HEK293 (cell line): ENCODE measurements around the gene AMACR.

Experiments used
- CTCF ChIA-PET: fragments of 350-600 bp; formaldehyde crosslinking; extraction: SDS; loops from one replicate; lab custom pipeline; 2021; ENCODE audit warnings: antibody characterized with exemption; lab: Yijun Ruan, JAX
- POLR2A ChIA-PET: fragments of 300-600 bp; formaldehyde crosslinking; extraction: SDS; loops from one replicate; lab custom pipeline; 2020; ENCODE audit warnings: antibody characterized with exemption, inconsistent platforms; lab: Yijun Ruan, JAX
- H3K27ac ChIP-seq: fragments of 200-500 bp; sonication (Bioruptor generic); 2 replicates; pipeline ENCODE4 v1.5.1; 2014; ENCODE audit warnings: low read depth, low read length, control low read depth, inconsistent platforms; ENCODE audit errors: extremely low read depth
- H3K36me3 ChIP-seq, 2 experiments: fragments of 200-500 bp in 1 of 2; sonication (Bioruptor generic) in 1 of 2; 1 replicate in 1 of 2; 2 replicates in 1 of 2; pipeline ENCODE4 v1.5.1; 2014 to 2017; ENCODE audit warnings: inconsistent platforms in 2 of 2, low read length in 2 of 2; ENCODE audit not compliant: control insufficient read depth in 2 of 2, insufficient read depth in 1 of 2
- H3K4me1 ChIP-seq: fragments of 200-500 bp; sonication (Bioruptor generic); 2 replicates; pipeline ENCODE4 v1.5.1; 2014; ENCODE audit warnings: mild to moderate bottlenecking, low read length, inconsistent platforms; ENCODE audit not compliant: control insufficient read depth, insufficient read depth
- H3K4me3 ChIP-seq: 2 replicates; pipeline ENCODE4 v1.5.1; 2011; ENCODE audit warnings: low read depth, mild to moderate bottlenecking, control low read depth, low read length, moderate library complexity
- H3K9me3 ChIP-seq: fragments of 200-500 bp; sonication (Bioruptor generic); 2 replicates; pipeline ENCODE4 v1.5.1; 2014; ENCODE audit warnings: low read depth, low read length, inconsistent platforms; ENCODE audit not compliant: control insufficient read depth, insufficient read depth
- GFI1B ChIP-seq: fragments of 450-650 bp; formaldehyde crosslinking; IDR thresholded peaks from 2 replicates; pipeline ENCODE4 v1.5.1; 2016; ENCODE audit warnings: missing biosample characterization, missing genetic modification characterization
- GLI4 ChIP-seq: fragments of 450-650 bp; formaldehyde crosslinking; IDR thresholded peaks from 2 replicates; pipeline ENCODE4 v1.5.1; 2016; ENCODE audit warnings: missing biosample characterization, missing genetic modification characterization
- HOXC10 ChIP-seq: sonication (generic); formaldehyde crosslinking; IDR thresholded peaks from 2 replicates; pipeline ENCODE4 v1.8.1; 2023; ENCODE audit warnings: mild to moderate bottlenecking, missing genetic modification reagents
- MZF1 ChIP-seq: fragments of 450-650 bp; formaldehyde crosslinking; IDR thresholded peaks from 2 replicates; pipeline ENCODE4 v1.5.1; 2017; ENCODE audit warnings: missing biosample characterization, missing genetic modification characterization, borderline replicate concordance
- PRDM1 ChIP-seq: fragments of 450-650 bp; formaldehyde crosslinking; IDR thresholded peaks from 2 replicates; pipeline ENCODE4; 2016; ENCODE audit warnings: missing biosample characterization, missing genetic modification characterization
- SALL2 ChIP-seq: fragments of 450-650 bp; formaldehyde crosslinking; IDR thresholded peaks from 2 replicates; pipeline ENCODE4 v1.5.0; 2017; ENCODE audit warnings: missing biosample characterization, mild to moderate bottlenecking, missing genetic modification characterization, borderline replicate concordance
- ZBTB20 ChIP-seq: fragments of 450-650 bp; formaldehyde crosslinking; IDR thresholded peaks from 2 replicates; pipeline ENCODE4 v1.5.1; 2016; ENCODE audit warnings: missing biosample characterization, missing genetic modification characterization
- ZBTB48 ChIP-seq: fragments of 450-650 bp; formaldehyde crosslinking; IDR thresholded peaks from 2 replicates; pipeline ENCODE4 v1.5.1; 2016; ENCODE audit warnings: missing biosample characterization, missing genetic modification characterization
- ZNF169 ChIP-seq: fragments of 450-650 bp; formaldehyde crosslinking; IDR thresholded peaks from 2 replicates; pipeline ENCODE4 v1.5.1; 2016; ENCODE audit warnings: missing biosample characterization, missing genetic modification characterization
- ZNF23 ChIP-seq: fragments of 450-650 bp; formaldehyde crosslinking; IDR thresholded peaks from 2 replicates; pipeline ENCODE4 v1.5.1; 2016; ENCODE audit warnings: missing biosample characterization, missing genetic modification characterization, borderline replicate concordance
- ZNF433 ChIP-seq: fragments of 450-650 bp; formaldehyde crosslinking; IDR thresholded peaks from 2 replicates; pipeline ENCODE4 v1.5.1; 2016; ENCODE audit warnings: missing biosample characterization, missing genetic modification characterization, low read depth
- ZNF510 ChIP-seq: fragments of 450-650 bp; formaldehyde crosslinking; IDR thresholded peaks from 2 replicates; pipeline ENCODE4 v1.5.1; 2018; ENCODE audit warnings: mild to moderate bottlenecking, missing genetic modification characterization, missing biosample characterization; ENCODE audit not compliant: insufficient replicate concordance
- ZNF629 ChIP-seq: fragments of 450-650 bp; formaldehyde crosslinking; IDR thresholded peaks from 2 replicates; pipeline ENCODE4 v1.5.1; 2017; ENCODE audit warnings: missing biosample characterization, missing genetic modification characterization
- ZNF658 ChIP-seq: fragments of 450-650 bp; formaldehyde crosslinking; IDR thresholded peaks from 2 replicates; pipeline ENCODE4; 2016; ENCODE audit warnings: missing biosample characterization, missing genetic modification characterization
- ZNF660 ChIP-seq: fragments of 450-650 bp; IDR thresholded peaks from 2 replicates; pipeline ENCODE4 v1.5.1; 2018; ENCODE audit warnings: missing biosample characterization, mild to moderate bottlenecking, missing genetic modification characterization
- ZNF843 ChIP-seq: fragments of 450-650 bp; formaldehyde crosslinking; IDR thresholded peaks from 2 replicates; pipeline ENCODE4 v1.5.1; 2016; ENCODE audit warnings: missing biosample characterization, missing genetic modification characterization
- ZSCAN23 ChIP-seq: fragments of 450-650 bp; formaldehyde crosslinking; IDR thresholded peaks from 2 replicates; pipeline ENCODE4 v1.5.1; 2016; ENCODE audit warnings: missing biosample characterization, missing genetic modification characterization
- TF ChIP-seq, protein P1 (sequence below): fragments of 450-650 bp; formaldehyde crosslinking; IDR thresholded peaks from 2 replicates; pipeline ENCODE4 v1.5.1; 2017; ENCODE audit warnings: missing biosample characterization, missing genetic modification characterization
- TF ChIP-seq, protein P2 (sequence below): fragments of 450-650 bp; formaldehyde crosslinking; IDR thresholded peaks from 2 replicates; pipeline ENCODE4 v1.5.1; 2016; ENCODE audit warnings: missing biosample characterization, missing genetic modification characterization
- TF ChIP-seq, protein P3 (sequence below): fragments of 450-650 bp; formaldehyde crosslinking; IDR thresholded peaks from 2 replicates; pipeline ENCODE4 v1.5.1; 2016; ENCODE audit warnings: missing biosample characterization, missing genetic modification characterization
- TF ChIP-seq, protein P4 (sequence below): fragments of 450-650 bp; formaldehyde crosslinking; IDR thresholded peaks from 2 replicates; pipeline ENCODE4 v1.5.1; 2016; ENCODE audit warnings: missing biosample characterization, missing genetic modification characterization

AMACR gene

DNA sequence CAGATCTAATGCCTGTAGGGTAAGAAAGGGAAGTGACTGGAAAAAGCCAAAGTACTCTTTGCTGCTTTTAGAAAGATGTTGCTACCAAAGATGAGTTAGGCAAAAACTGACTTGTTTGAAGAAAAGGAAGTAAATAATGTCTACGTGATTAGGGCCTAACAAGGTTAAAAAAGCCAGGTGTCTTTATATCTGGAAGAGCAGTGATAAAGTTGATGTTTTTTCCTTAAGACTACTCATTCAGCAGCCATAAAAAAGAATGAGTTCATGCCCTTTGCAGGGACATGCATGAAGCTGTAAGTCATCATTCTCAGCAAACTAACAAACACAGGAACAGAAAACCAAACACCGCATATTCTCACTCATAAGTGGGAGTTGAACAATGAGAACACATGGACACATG, 13.5 kb upstream of the AMACR start:
- Histone ChIP-seq H3K4me1 (no peaks in the 10 kb centered on the region), H3K27ac (no peak overlapping the region), H3K4me3 (no peak overlapping the region), H3K9me3 (no peaks in the 10 kb centered on the region), H3K36me3 (no peaks in the 10 kb centered on the region)
- ChIA-PET POLR2A (interaction anchor here (1.0 kb wide), 1 partner anchor 13 kb away, joined by 3 read pairs; the partner anchor contains the start of gene AMACR), CTCF (interaction anchor here (0.8 kb wide), 1 partner anchor 10 kb away, joined by 3 read pairs; no protein-coding TSS in a partner anchor)
- TF ChIP-seq, protein P1, sequence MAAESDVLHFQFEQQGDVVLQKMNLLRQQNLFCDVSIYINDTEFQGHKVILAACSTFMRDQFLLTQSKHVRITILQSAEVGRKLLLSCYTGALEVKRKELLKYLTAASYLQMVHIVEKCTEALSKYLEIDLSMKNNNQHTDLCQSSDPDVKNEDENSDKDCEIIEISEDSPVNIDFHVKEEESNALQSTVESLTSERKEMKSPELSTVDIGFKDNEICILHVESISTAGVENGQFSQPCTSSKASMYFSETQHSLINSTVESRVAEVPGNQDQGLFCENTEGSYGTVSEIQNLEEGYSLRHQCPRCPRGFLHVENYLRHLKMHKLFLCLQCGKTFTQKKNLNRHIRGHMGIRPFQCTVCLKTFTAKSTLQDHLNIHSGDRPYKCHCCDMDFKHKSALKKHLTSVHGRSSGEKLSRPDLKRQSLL, result no peak

DNA sequence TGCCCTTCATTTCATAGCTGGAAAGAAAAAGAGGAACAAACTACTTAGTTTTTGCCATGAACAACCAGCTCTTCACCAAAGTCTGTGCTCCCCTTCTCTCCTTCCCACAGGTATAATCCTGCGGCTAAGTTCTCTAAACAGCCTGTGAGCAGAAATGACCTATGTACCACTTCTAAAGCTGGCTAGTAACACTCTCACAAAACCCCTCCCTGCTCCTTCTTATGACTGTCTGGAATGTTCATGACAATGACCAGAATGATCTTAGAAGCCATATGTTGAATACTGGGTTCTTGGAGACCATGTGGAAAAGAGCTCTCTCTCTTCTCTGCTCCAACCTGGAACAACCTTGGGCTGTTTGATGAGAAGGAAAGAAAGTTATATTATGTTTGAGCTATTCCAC, 12.9 kb upstream of the AMACR start:
- no peak for TF ChIP-seq ZNF658 (tag by site-specific recombination)
- TF ChIP-seq, protein P2, sequence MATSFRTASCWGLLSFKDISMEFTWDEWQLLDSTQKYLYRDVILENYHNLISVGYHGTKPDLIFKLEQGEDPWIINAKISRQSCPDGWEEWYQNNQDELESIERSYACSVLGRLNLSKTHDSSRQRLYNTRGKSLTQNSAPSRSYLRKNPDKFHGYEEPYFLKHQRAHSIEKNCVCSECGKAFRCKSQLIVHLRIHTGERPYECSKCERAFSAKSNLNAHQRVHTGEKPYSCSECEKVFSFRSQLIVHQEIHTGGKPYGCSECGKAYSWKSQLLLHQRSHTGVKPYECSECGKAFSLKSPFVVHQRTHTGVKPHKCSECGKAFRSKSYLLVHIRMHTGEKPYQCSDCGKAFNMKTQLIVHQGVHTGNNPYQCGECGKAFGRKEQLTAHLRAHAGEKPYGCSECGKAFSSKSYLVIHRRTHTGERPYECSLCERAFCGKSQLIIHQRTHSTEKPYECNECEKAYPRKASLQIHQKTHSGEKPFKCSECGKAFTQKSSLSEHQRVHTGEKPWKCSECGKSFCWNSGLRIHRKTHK, result no peak
- no peak for TF ChIP-seq ZBTB20 (tag by site-specific recombination)
- TF ChIP-seq ZNF660 (tag by site-specific recombination), result no peak
- TF ChIP-seq ZSCAN23 (tag by site-specific recombination), result no peak
- no peak for TF ChIP-seq ZNF510 (tag by site-specific recombination)
- TF ChIP-seq ZNF169 (tag by site-specific recombination), result no peak
- no peak for TF ChIP-seq ZNF23 (tag by site-specific recombination)
- TF ChIP-seq ZBTB48 (tag by site-specific recombination), result no peak
- TF ChIP-seq PRDM1 (tag by site-specific recombination), result no peak
- TF ChIP-seq ZNF843 (tag by site-specific recombination), result no peak
- TF ChIP-seq, protein P3, sequence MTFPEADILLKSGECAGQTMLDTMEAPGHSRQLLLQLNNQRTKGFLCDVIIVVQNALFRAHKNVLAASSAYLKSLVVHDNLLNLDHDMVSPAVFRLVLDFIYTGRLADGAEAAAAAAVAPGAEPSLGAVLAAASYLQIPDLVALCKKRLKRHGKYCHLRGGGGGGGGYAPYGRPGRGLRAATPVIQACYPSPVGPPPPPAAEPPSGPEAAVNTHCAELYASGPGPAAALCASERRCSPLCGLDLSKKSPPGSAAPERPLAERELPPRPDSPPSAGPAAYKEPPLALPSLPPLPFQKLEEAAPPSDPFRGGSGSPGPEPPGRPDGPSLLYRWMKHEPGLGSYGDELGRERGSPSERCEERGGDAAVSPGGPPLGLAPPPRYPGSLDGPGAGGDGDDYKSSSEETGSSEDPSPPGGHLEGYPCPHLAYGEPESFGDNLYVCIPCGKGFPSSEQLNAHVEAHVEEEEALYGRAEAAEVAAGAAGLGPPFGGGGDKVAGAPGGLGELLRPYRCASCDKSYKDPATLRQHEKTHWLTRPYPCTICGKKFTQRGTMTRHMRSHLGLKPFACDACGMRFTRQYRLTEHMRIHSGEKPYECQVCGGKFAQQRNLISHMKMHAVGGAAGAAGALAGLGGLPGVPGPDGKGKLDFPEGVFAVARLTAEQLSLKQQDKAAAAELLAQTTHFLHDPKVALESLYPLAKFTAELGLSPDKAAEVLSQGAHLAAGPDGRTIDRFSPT (tag by site-specific recombination), result no peak
- no peak for TF ChIP-seq SALL2 (tag by site-specific recombination)
- TF ChIP-seq ZNF433 (tag by site-specific recombination), result no peak
- TF ChIP-seq GLI4 (tag by site-specific recombination), result no peak
- TF ChIP-seq, protein P4, sequence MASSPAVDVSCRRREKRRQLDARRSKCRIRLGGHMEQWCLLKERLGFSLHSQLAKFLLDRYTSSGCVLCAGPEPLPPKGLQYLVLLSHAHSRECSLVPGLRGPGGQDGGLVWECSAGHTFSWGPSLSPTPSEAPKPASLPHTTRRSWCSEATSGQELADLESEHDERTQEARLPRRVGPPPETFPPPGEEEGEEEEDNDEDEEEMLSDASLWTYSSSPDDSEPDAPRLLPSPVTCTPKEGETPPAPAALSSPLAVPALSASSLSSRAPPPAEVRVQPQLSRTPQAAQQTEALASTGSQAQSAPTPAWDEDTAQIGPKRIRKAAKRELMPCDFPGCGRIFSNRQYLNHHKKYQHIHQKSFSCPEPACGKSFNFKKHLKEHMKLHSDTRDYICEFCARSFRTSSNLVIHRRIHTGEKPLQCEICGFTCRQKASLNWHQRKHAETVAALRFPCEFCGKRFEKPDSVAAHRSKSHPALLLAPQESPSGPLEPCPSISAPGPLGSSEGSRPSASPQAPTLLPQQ, result no peak
- TF ChIP-seq ZNF629 (tag by site-specific recombination), result no peak
- no peak for TF ChIP-seq HOXC10 (CRISPR knock-in tag)
- no peak for TF ChIP-seq GFI1B (tag by site-specific recombination)
- TF ChIP-seq MZF1 (tag by site-specific recombination), result no peak
- TF ChIP-seq, all 188 proteins: peak for 0
- H3K36me3 ChIP-seq, result no peaks in the 10 kb centered on the region
- H3K27ac ChIP-seq, result no peak overlapping the region
- no peaks in the 10 kb centered on the region for H3K9me3 ChIP-seq
- no peak overlapping the region for H3K4me3 ChIP-seq
- CTCF ChIA-PET, result interaction anchor here (0.8 kb wide), 2 partner anchors 9 to 23 kb away, joined by 3 read pairs; no protein-coding TSS in a partner anchor
- POLR2A ChIA-PET, result interaction anchor here (1.0 kb wide), 1 partner anchor 13 kb away, joined by 3 read pairs; the partner anchor contains the start of gene AMACR
- H3K4me1 ChIP-seq, result no peaks in the 10 kb centered on the region
